Testis (tissue), 3 donors: ENCODE data around the gene PTPRT. TPM values are rescaled to one million over a fixed set of nuclear protein-coding genes. Genes with fewer than 3 reads are reported as not detected.
"Not testable (repeated sequence)": the region's sequence is repeated elsewhere in the genome, so short reads cannot be mapped to it uniquely, and the experiment has no call there.

ENCODE experiments used
- DNase-seq: peaks from one replicate; pipeline ENCODE4 v3.0.0-alpha.2; 2019
- H3K27ac ChIP-seq, 2 donors: fragments of 200-600 bp; sonication (generic); one replicate each; pipeline ENCODE4 v1.5.1; 2019
- H3K27me3 ChIP-seq: fragments of 200-600 bp; sonication (generic); one replicate; pipeline ENCODE4 v1.5.1; 2019
- H3K36me3 ChIP-seq: fragments of 200-600 bp; sonication (generic); one replicate; pipeline ENCODE4 v1.5.1; 2017; ENCODE audit warnings: low read depth; ENCODE audit errors: missing control alignments
- H3K4me1 ChIP-seq: fragments of 200-600 bp; sonication (generic); one replicate; pipeline ENCODE4 v1.5.1; 2019
- H3K4me3 ChIP-seq, 2 donors: fragments of 200-600 bp; sonication (generic); one replicate each; pipeline ENCODE4 v1.5.1; 2017 to 2019
- H3K9me3 ChIP-seq: fragments of 200-600 bp; sonication (generic); one replicate; pipeline ENCODE4 v1.5.1; 2017
- CTCF ChIP-seq, 3 experiments: fragments of 450-650 bp in 2 of 3; fragments of 200-600 bp in 1 of 3; sonication (generic) in 1 of 3; IDR thresholded peaks; one replicate each; pipeline ENCODE4 v1.5.1; 2016 to 2019; ENCODE audit warnings: antibody characterized with exemption in 3 of 3, mild to moderate bottlenecking in 2 of 3, moderate library complexity in 1 of 3
- POLR2A ChIP-seq: fragments of 450-650 bp; IDR thresholded peaks from one replicate; pipeline ENCODE4 v1.6.1; 2017; ENCODE audit warnings: antibody characterized with exemption, mild to moderate bottlenecking, moderate library complexity
- WGBS, 2 donors: methylation state at CpG; one replicate each; pipeline ENCODE4 v1.1.5; 2018; 5-methylcytosine and 5-hydroxymethylcytosine counted together
- intact Hi-C: fragments of 100-400 bp; cut with DNase I; formaldehyde crosslinking; loops from one replicate; pipeline ENCODE4 v1.15.1; 2023; ENCODE audit warnings: low total_unique reads
- polyA plus RNA-seq: library from polyadenylated mRNA; stranded (reverse); fragments of 350-450 nt; fragmentation: Illumina TruSeq; extraction: RNeasy Lipid Tissue Mini Kit (QIAGEN cat#74804); gene quantifications from one replicate; pipeline ENCODE4 v1.2.3, GENCODE V29; 2014; ENCODE audit warnings: low read depth, low replicate concordance; ENCODE audit not compliant: insufficient read depth
- total RNA-seq, 2 donors: library from RNA; depleted of rRNA; stranded (reverse); fragments of >200 nt; gene quantifications; one replicate each; pipeline ENCODE4 v1.2.3, GENCODE V29; 2016

The PTPRT gene
- total and polyA plus RNA-seq, 3 donors from 2014 or later: 2.3 to 2.5 (median 2.3) TPM

DNA sequence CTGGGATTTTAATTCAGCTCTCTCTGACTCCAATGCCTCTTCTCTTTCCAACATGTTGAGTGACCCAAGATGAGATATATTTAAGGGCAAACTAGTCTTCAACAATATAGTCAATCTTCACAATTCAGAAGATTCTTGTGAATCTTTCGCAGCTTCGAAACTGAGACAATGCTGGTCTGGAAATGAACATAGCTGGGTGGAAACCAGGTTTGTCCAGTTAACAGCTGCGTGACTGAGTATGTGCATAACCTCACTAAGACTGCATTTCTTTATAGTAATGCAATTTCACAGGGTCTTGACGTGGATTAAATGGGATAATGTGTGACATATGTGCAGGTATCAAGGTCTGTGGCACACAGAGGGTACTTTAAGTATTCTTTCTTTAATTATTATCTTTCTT, 18.9 kb downstream of the PTPRT start:
- H3K4me1 ChIP-seq: no peaks in the 10 kb centered on the region
- 85 to 90% methylated on average over 4 of the region's 4 CpGs for WGBS, 2 donors
- intact Hi-C loops: no loop called here
- no peak for DNase-seq
- H3K9me3 ChIP-seq: no peaks in the 10 kb centered on the region
- H3K27ac ChIP-seq: no peak overlapping the region
- TF ChIP-seq POLR2A: no peak
- TF ChIP-seq CTCF (IDR thresholded peaks at IDR 0.05): no peak
- no peaks in the 10 kb centered on the region for H3K27me3 ChIP-seq
- no peak overlapping the region for H3K4me3 ChIP-seq
- no peaks in the 10 kb centered on the region for H3K36me3 ChIP-seq

GRCh38 chr20:43167615-43168014, 22.1 kb downstream of the PTPRT start:
- Histone ChIP-seq H3K27me3 (no peaks in the 10 kb centered on the region), H3K27ac (no peak overlapping the region), H3K4me1 (no peaks in the 10 kb centered on the region), H3K9me3 (no peaks in the 10 kb centered on the region), H3K4me3 (no peak overlapping the region), H3K36me3 (no peaks in the 10 kb centered on the region)
- no peak for TF ChIP-seq POLR2A
- TF ChIP-seq CTCF (IDR thresholded peaks at IDR 0.05): no peak
- no peak for DNase-seq
- intact Hi-C loops: no loop called here

- 89 to 100% methylated on average over 1 of the region's 1 CpG for WGBS, 2 donors
- H3K4me3 ChIP-seq: no peak overlapping the region
- no peak for DNase-seq
- H3K9me3 ChIP-seq: no peaks in the 10 kb centered on the region
- no peaks in the 10 kb centered on the region for H3K4me1 ChIP-seq
- no peak overlapping the region for H3K27ac ChIP-seq
- no peaks in the 10 kb centered on the region for H3K36me3 ChIP-seq
- intact Hi-C loops: no loop called here
- TF ChIP-seq POLR2A: no peak
- no peaks in the 10 kb centered on the region for H3K27me3 ChIP-seq
Observed at GRCh38 chr20:43167021-43167420, 22.7 kb downstream of the PTPRT start.

GRCh38 chr20:43165611-43166010, 24.1 kb downstream of the PTPRT start:
- no peak for TF ChIP-seq POLR2A
- no peak for TF ChIP-seq CTCF (IDR thresholded peaks at IDR 0.05)
- intact Hi-C loops: no loop called here
- Histone ChIP-seq H3K36me3 (no peaks in the 10 kb centered on the region), H3K9me3 (no peaks in the 10 kb centered on the region), H3K27me3 (no peaks in the 10 kb centered on the region), H3K4me1 (no peaks in the 10 kb centered on the region), H3K4me3 (no peak overlapping the region), H3K27ac (no peak overlapping the region)
- WGBS, 2 donors: 86 to 87% methylated on average over 6 of the region's 6 CpGs
- no peak for DNase-seq

GRCh38 chr20:43164736-43165135, 25.0 kb downstream of the PTPRT start:
- H3K36me3 ChIP-seq, H3K4me1 ChIP-seq, H3K4me3 ChIP-seq, DNase-seq, intact Hi-C loops, H3K27ac ChIP-seq, H3K27me3 ChIP-seq, H3K9me3 ChIP-seq: not testable (repeated sequence)
- WGBS, 2 donors: 48 to 62% methylated on average over 1 of the region's 1 CpG

DNA sequence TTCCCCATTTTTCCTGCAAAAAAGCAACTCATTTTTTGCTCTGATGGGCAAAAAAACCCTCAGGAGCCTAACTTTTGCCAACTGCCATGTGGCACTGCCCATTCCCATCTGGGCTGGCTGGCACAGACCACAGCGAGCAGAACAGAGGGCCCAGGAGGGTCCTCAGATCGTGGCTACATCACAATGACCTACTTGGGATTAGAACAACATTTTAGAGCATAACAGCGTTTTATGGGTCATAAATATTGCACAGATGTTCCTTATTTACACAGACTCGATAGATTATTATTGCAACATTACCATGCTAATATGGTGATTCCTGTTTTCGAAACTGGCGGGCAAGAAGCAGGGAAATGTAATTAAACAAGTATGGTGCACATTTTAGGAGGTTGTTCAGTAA, 28.0 kb downstream of the PTPRT start:
- WGBS, 2 donors: 72 to 78% methylated on average over 6 of the region's 6 CpGs
- Histone ChIP-seq H3K27me3 (no peaks in the 10 kb centered on the region), H3K9me3 (no peaks in the 10 kb centered on the region), H3K4me3 (no peak overlapping the region), H3K27ac (no peak overlapping the region), H3K4me1 (no peaks in the 10 kb centered on the region), H3K36me3 (no peaks in the 10 kb centered on the region)
- no peak for DNase-seq
- TF ChIP-seq POLR2A (no peak), CTCF (IDR thresholded peaks at IDR 0.05) (no peak)
- intact Hi-C loops: no loop called here
